K562 (cell line): Measurements from ENCODE around the gene GCC1. TPM values are rescaled to one million over a fixed set of nuclear protein-coding genes. Genes with fewer than 3 reads are reported as not detected.

ENCODE experiments used
- CHD4 ChIP-seq: fragments of 200-600 bp; sonication (generic); IDR thresholded peaks from 3 replicates; pipeline ENCODE4 v1.6.1; 2012; ENCODE audit warnings: low read depth, mild to moderate bottlenecking, mixed read lengths, low read length, inconsistent platforms; ENCODE audit not compliant: insufficient read depth, insufficient replicate concordance, poor library complexity, severe bottlenecking
- EGR1 ChIP-seq: fragments of 450-650 bp; conservative IDR thresholded peaks from 2 replicates; pipeline ENCODE4 v1.6.1; 2017; ENCODE audit warnings: mild to moderate bottlenecking
- GATAD2A ChIP-seq: fragments of 450-650 bp; IDR thresholded peaks from 2 replicates; pipeline ENCODE4 v1.6.1; 2017
- HCFC1 ChIP-seq: IDR thresholded peaks from 2 replicates; pipeline ENCODE4 v1.6.1; 2012; ENCODE audit warnings: low read depth, low read length, improper control_type of control experiment
- KDM1A ChIP-seq, 2 experiments: fragments of 450-650 bp; IDR thresholded peaks; 2 replicates each; pipeline ENCODE4 v1.6.1; 2016; ENCODE audit warnings: mild to moderate bottlenecking in 2 of 2
- NELFE ChIP-seq: IDR thresholded peaks from 2 replicates; pipeline ENCODE4 v1.6.1; 2011; ENCODE audit warnings: mild to moderate bottlenecking; ENCODE audit not compliant: insufficient read depth, insufficient read length
- NR2F6 ChIP-seq: fragments of 450-650 bp; formaldehyde crosslinking; IDR thresholded peaks from 2 replicates; pipeline ENCODE4 v1.4.0; 2020; ENCODE audit warnings: mild to moderate bottlenecking
- POLR2A ChIP-seq: fragments of 450-650 bp; conservative IDR thresholded peaks from 2 replicates; pipeline ENCODE4 v1.6.1; 2016
- REST ChIP-seq, 2 experiments: fragments of 450-650 bp; formaldehyde crosslinking in 1 of 2; IDR thresholded peaks; 2 replicates each; pipeline versions ENCODE4 v1.4.0 to v1.6.1; 2014 to 2020; ENCODE audit warnings: mild to moderate bottlenecking in 2 of 2, borderline replicate concordance in 1 of 2, low read depth in 1 of 2
- RNF2 ChIP-seq: sonication (generic); IDR thresholded peaks from 2 replicates; pipeline ENCODE4 v1.6.1; 2016
- SMAD1 ChIP-seq: fragments of 150-350 bp; IDR thresholded peaks from 2 replicates; pipeline ENCODE4 v1.6.1; 2014; ENCODE audit warnings: low read length, low read depth; ENCODE audit not compliant: partially characterized antibody
- TCF7L2 ChIP-seq: fragments of 150-350 bp; IDR thresholded peaks from 2 replicates; pipeline ENCODE4 v1.6.1; 2016; ENCODE audit warnings: low read depth, mild to moderate bottlenecking, low read length, moderate library complexity
- TFE3 ChIP-seq: fragments of 450-650 bp; formaldehyde crosslinking; IDR thresholded peaks from 2 replicates; pipeline ENCODE4 v1.4.0; 2020; ENCODE audit warnings: mild to moderate bottlenecking, mixed read lengths
- U2AF1 ChIP-seq: fragments of 200-400 bp; formaldehyde crosslinking; optimal IDR thresholded peaks from 2 replicates; pipeline ENCODE3; 2017; ENCODE audit warnings: mild to moderate bottlenecking, low read depth, low read length, moderate library complexity
- USF2 ChIP-seq: sonication (generic); formaldehyde crosslinking; IDR thresholded peaks from 2 replicates; pipeline ENCODE4 v1.5.0; 2020; ENCODE audit warnings: missing genetic modification reagents
- ZNF121 ChIP-seq: sonication (generic); formaldehyde crosslinking; conservative IDR thresholded peaks from 2 replicates; pipeline ENCODE4 v1.8.0; 2022; ENCODE audit warnings: missing genetic modification reagents
- ZNF384 ChIP-seq: IDR thresholded peaks from 2 replicates; pipeline ENCODE4 v1.6.1; 2012; ENCODE audit warnings: low read depth, low read length, improper control_type of control experiment
- ZNF444 ChIP-seq: fragments of 250-450 bp; sonication (Bioruptor Pico); IDR thresholded peaks from 2 replicates; pipeline ENCODE4 v1.4.0; 2020; ENCODE audit warnings: mild to moderate bottlenecking, moderate library complexity
- ZNF766 ChIP-seq: fragments of 200-800 bp; sonication (Bioruptor generic); conservative IDR thresholded peaks from 2 replicates; pipeline ENCODE4 v1.6.1; 2016; ENCODE audit warnings: missing genetic modification characterization, missing compliant biosample characterization
- polyA plus RNA-seq, 8 experiments: library from polyadenylated mRNA; depleted of rRNA in 4 of 8; stranded (reverse) in 5 of 8; unstranded in 3 of 8; fragments of >200 nt; fragmentation: Nextera tagmentation in 2 of 8; fragmentation: Illumina TruSeq in 1 of 8; extraction: Ambion mirVana in 2 of 8; extraction: Trizol in 1 of 8; gene quantifications; 2 replicates each; pipeline versions ENCODE4 v1.2.1 to v1.2.3, GENCODE V29; 2011 to 2014; ENCODE audit warnings: inconsistent platforms in 1 of 8, missing spikeins in 1 of 8
- total RNA-seq, 7 experiments: library from RNA; depleted of rRNA in 6 of 7; stranded (reverse); fragments of >200 nt in 6 of 7; fragmentation: Illumina TruSeq in 2 of 7; extraction: Trizol in 2 of 7; gene quantifications; 2 replicates each; pipeline versions ENCODE4 v1.2.1 to v1.2.3, GENCODE V29; 2011 to 2021; ENCODE audit warnings: low replicate concordance in 1 of 7

GCC1 gene
- total and polyA plus RNA-seq, 9 of the 15 experiments (the other 6 are each of a cell fraction or from before 2014, with no cell fraction given), result 1.9 to 19.8 (median 10.9) TPM

GRCh38 chr7:127588019-127588696, 2.8 kb upstream of the GCC1 start, which contains the start of gene ARF5 (continued):
- TF ChIP-seq REST (IDR thresholded peaks at IDR 0.05; ENCODE audit: borderline replicate concordance) (peak; percentile 77), REST (CRISPR knock-in tag; IDR thresholded peaks at IDR 0.05; ENCODE audit: low read depth) (no peak), USF2 (no peak), ZNF121 (no peak), HCFC1 (peak; percentile 64), NR2F6 (CRISPR knock-in tag) (no peak), KDM1A (IDR thresholded peaks at IDR 0.05) (peak in 1 of 2 experiments; percentile 30; a peak in 1 of 4 replicates), ZNF384 (no peak), ZNF766 (CRISPR knock-in tag) (no peak), NELFE (no peak), RNF2 (no peak), TFE3 (CRISPR knock-in tag) (no peak), U2AF1 (peak; percentile 54), ZNF444 (CRISPR knock-in tag) (no peak), EGR1 (peak; percentile 95), SMAD1 (peak; percentile 40), POLR2A (peak; percentile 78), GATAD2A (peak; percentile 32; the same call in 1 of the 2 replicates), CHD4 (no peak), TCF7L2 (no peak)
